H1 (cell line): ENCODE results near the gene UBC. TPM values are rescaled to one million over a fixed set of nuclear protein-coding genes. Genes with fewer than 3 reads are reported as not detected.

Experiments used
- CTCF ChIA-PET: fragments of 300-600 bp; sonication (Branson Sonifier 250); formaldehyde crosslinking; loops from one replicate; lab custom pipeline; 2021; ENCODE audit not compliant: partially characterized antibody; lab: Charles Lee
- POLR2A ChIA-PET: fragments of 300-600 bp; sonication (Branson Sonifier 250); formaldehyde crosslinking; loops from one replicate; lab custom pipeline; 2021; ENCODE audit warnings: inconsistent platforms; ENCODE audit not compliant: partially characterized antibody; lab: Charles Lee
- DNase-seq, 2 experiments: peaks; one replicate each; pipeline versions ENCODE4 v3.0.0 to v3.0.0-alpha.2; 2010 to 2022; ENCODE audit warnings: low spot score in 2 of 2, low read depth in 1 of 2, mixed read lengths in 1 of 2
- FAIRE-seq: peaks from 2 replicates; lab custom pipeline; 2011; peaks lifted over from hg19 to GRCh38; lab: Jason Lieb, UNC
- H2AFZ ChIP-seq: 2 replicates; pipeline ENCODE4 v1.8.1; 2012; ENCODE audit warnings: low read length, inconsistent platforms
- H2AK5ac ChIP-seq: 2 replicates; pipeline ENCODE4 v1.6.1; 2013; ENCODE audit warnings: low read depth, low read length
- H2BK120ac ChIP-seq: replicated peaks from 2 replicates; pipeline ENCODE3; 2013; ENCODE audit warnings: low read depth, low read length, inconsistent platforms
- H2BK12ac ChIP-seq: 2 replicates; pipeline ENCODE4 v1.6.1; 2013; ENCODE audit warnings: low read depth, low read length
- H2BK15ac ChIP-seq: 2 replicates; pipeline ENCODE4 v1.6.1; 2013; ENCODE audit warnings: low read length
- H2BK20ac ChIP-seq: 2 replicates; pipeline ENCODE4 v1.6.1; 2013; ENCODE audit warnings: low read length
- H2BK5ac ChIP-seq: 2 replicates; pipeline ENCODE4 v1.6.1; 2013; ENCODE audit warnings: low read depth, low read length
- H3K14ac ChIP-seq: 2 replicates; pipeline ENCODE4 v1.6.1; 2013; ENCODE audit warnings: inconsistent platforms; ENCODE audit not compliant: insufficient read length
- H3K18ac ChIP-seq: 2 replicates; pipeline ENCODE4 v1.6.1; 2013; ENCODE audit warnings: low read length; ENCODE audit errors: extremely low read depth
- H3K23ac ChIP-seq: 2 replicates; pipeline ENCODE4 v1.6.1; 2013; ENCODE audit warnings: inconsistent platforms; ENCODE audit not compliant: insufficient read length
- H3K23me2 ChIP-seq: 2 replicates; pipeline ENCODE4 v1.6.1; 2013; ENCODE audit warnings: low read depth, low read length
- H3K27ac ChIP-seq: 2 replicates; pipeline ENCODE4 v1.6.1; 2011; ENCODE audit warnings: low read depth, low read length, inconsistent platforms
- H3K27me3 ChIP-seq, 4 experiments: replicated peaks in 1 of 4; 1 replicate in 1 of 4; 2 replicates in 3 of 4; pipeline versions ENCODE4 v1.6.1 to v1.8.1; 2011 to 2013; ENCODE audit warnings: low read length in 3 of 4, mild to moderate bottlenecking in 3 of 4, inconsistent platforms in 2 of 4, mixed read lengths in 2 of 4, moderate library complexity in 1 of 4; ENCODE audit not compliant: control insufficient read depth in 3 of 4, insufficient read depth in 3 of 4; ENCODE audit errors: extremely low read depth in 1 of 4
- H3K36me3 ChIP-seq, 4 experiments: 2 replicates each; pipeline versions ENCODE4 v1.6.1 to v1.8.1; 2011 to 2013; ENCODE audit warnings: mild to moderate bottlenecking in 4 of 4, low read length in 3 of 4, moderate library complexity in 2 of 4, control low read depth in 1 of 4, inconsistent platforms in 1 of 4; ENCODE audit not compliant: insufficient read depth in 4 of 4, control insufficient read depth in 2 of 4
- H3K4ac ChIP-seq: replicated peaks from 2 replicates; pipeline ENCODE3; 2013; ENCODE audit warnings: low read length, low read depth, mixed read lengths, inconsistent platforms; ENCODE audit not compliant: insufficient read length
- H3K4me1 ChIP-seq, 4 experiments: replicated peaks in 1 of 4; 1 replicate in 1 of 4; 2 replicates in 3 of 4; pipeline versions ENCODE4 v1.6.1 to v1.8.1; 2011 to 2013; ENCODE audit warnings: low read length in 3 of 4, inconsistent platforms in 2 of 4, mixed read lengths in 1 of 4; ENCODE audit not compliant: insufficient read depth in 4 of 4, control insufficient read depth in 3 of 4
- H3K4me2 ChIP-seq, 2 experiments: 2 replicates each; pipeline versions ENCODE4 v1.6.1 to v1.8.1; 2011 to 2013; ENCODE audit warnings: low read depth in 2 of 2, low read length in 2 of 2, control low read depth in 1 of 2, inconsistent platforms in 1 of 2, mild to moderate bottlenecking in 1 of 2; ENCODE audit not compliant: insufficient read depth in 1 of 2
- H3K4me3 ChIP-seq, 4 experiments: fragments of 200-600, 300-600 bp in 1 of 4; sonication (generic), shearing (Covaris generic), sonication (Bioruptor Twin) in 1 of 4; 2 replicates each; pipeline versions ENCODE4 v1.5.1 to v1.8.1; 2011 to 2016; ENCODE audit warnings: low read length in 4 of 4, low read depth in 3 of 4, control low read depth in 2 of 4, inconsistent platforms in 2 of 4, mild to moderate bottlenecking in 2 of 4, mixed read lengths in 1 of 4, moderate library complexity in 1 of 4; ENCODE audit not compliant: insufficient read depth in 2 of 4; ENCODE audit errors: extremely low read depth in 1 of 4
- H3K56ac ChIP-seq: replicated peaks from 2 replicates; pipeline ENCODE3; 2013; ENCODE audit warnings: low read depth, mild to moderate bottlenecking, mixed read lengths, low read length, inconsistent platforms; ENCODE audit not compliant: insufficient read length
- H3K79me1 ChIP-seq: 2 replicates; pipeline ENCODE4 v1.6.1; 2013; ENCODE audit warnings: low read depth, low read length, control low read depth
- H3K79me2 ChIP-seq, 2 experiments: 2 replicates each; pipeline versions ENCODE4 v1.6.1 to v1.8.1; 2012 to 2013; ENCODE audit warnings: low read length in 2 of 2, mild to moderate bottlenecking in 2 of 2, inconsistent platforms in 1 of 2; ENCODE audit not compliant: insufficient read depth in 2 of 2, control insufficient read depth in 1 of 2
- H3K9ac ChIP-seq, 4 experiments: replicated peaks in 1 of 4; 1 replicate in 1 of 4; 2 replicates in 3 of 4; pipeline versions ENCODE4 v1.6.1 to v1.8.1; 2011 to 2013; ENCODE audit warnings: low read depth in 3 of 4, low read length in 3 of 4, control low read depth in 2 of 4, mild to moderate bottlenecking in 2 of 4, moderate library complexity in 2 of 4, inconsistent platforms in 1 of 4; ENCODE audit errors: extremely low read depth in 1 of 4
- H3K9me3 ChIP-seq, 2 experiments: 2 replicates each; pipeline versions ENCODE4 v1.6.1 to v1.8.1; 2012 to 2013; ENCODE audit warnings: mild to moderate bottlenecking in 2 of 2, moderate library complexity in 2 of 2, control low read depth in 1 of 2, inconsistent platforms in 1 of 2, low read depth in 1 of 2, low read length in 1 of 2, mixed read lengths in 1 of 2; ENCODE audit not compliant: insufficient read depth in 2 of 2
- H4K20me1 ChIP-seq, 2 experiments: replicated peaks in 1 of 2; 2 replicates each; pipeline versions ENCODE3 to v1.8.1; 2011 to 2013; ENCODE audit warnings: inconsistent platforms in 2 of 2, low read length in 2 of 2, mild to moderate bottlenecking in 1 of 2; ENCODE audit not compliant: insufficient read depth in 2 of 2, control insufficient read depth in 1 of 2
- H4K5ac ChIP-seq: 2 replicates; pipeline ENCODE4 v1.6.1; 2013; ENCODE audit warnings: low read length, low read depth, mixed read lengths, inconsistent platforms; ENCODE audit not compliant: insufficient read length
- H4K8ac ChIP-seq: 2 replicates; pipeline ENCODE4 v1.8.0; 2013; ENCODE audit warnings: mild to moderate bottlenecking, moderate library complexity, low read length, inconsistent platforms; ENCODE audit not compliant: insufficient read depth; ENCODE audit errors: extremely low read depth
- H4K91ac ChIP-seq: replicated peaks from 2 replicates; pipeline ENCODE3; 2013; ENCODE audit warnings: low read length, mixed read lengths, inconsistent platforms; ENCODE audit not compliant: insufficient read length
- WGBS, 2 experiments: shearing (Covaris generic) in 1 of 2; methylation state at CpG; one replicate each; pipeline versions ENCODE4 v1.1.6 to v1.1.7; 2013 to 2015; ENCODE audit warnings: low lambda C conversion rate in 2 of 2, mixed read lengths in 2 of 2, inconsistent platforms in 1 of 2, low coverage in 1 of 2, missing lambda C conversion rate in 1 of 2; ENCODE audit not compliant: insufficient replicate concordance in 2 of 2, insufficient coverage in 1 of 2, insufficient read length in 1 of 2; ENCODE audit errors: extremely low coverage in 1 of 2, missing lambda C conversion rate in 1 of 2; 5-methylcytosine and 5-hydroxymethylcytosine counted together
- polyA plus RNA-seq, 7 experiments: library from polyadenylated mRNA; depleted of rRNA in 3 of 7; stranded (reverse) in 5 of 7; unstranded in 2 of 7; fragments of >200 nt in 5 of 7; fragments of 200-250 nt in 2 of 7; gene quantifications; 1 replicate in 5 of 7; 2 replicates in 1 of 7; 4 replicates in 1 of 7; pipeline versions ENCODE4 v1.2.1 to v1.2.3, GENCODE V29; 2011 to 2013; ENCODE audit warnings: missing spikeins in 2 of 7, mixed read lengths in 2 of 7
- total RNA-seq: library from RNA; stranded (reverse); fragmentation: NEBNext Ultra II Directional; extraction: Animal tissue kit (Norgen Biotek cat#: 25700); gene quantifications from 2 replicates; pipeline ENCODE4 v1.2.1, GENCODE V29; 2021

UBC gene
- total and polyA plus RNA-seq, 2 of the 8 experiments (the other 6 are each of a cell fraction or from before 2014, with no cell fraction given) = 559 to 749 TPM

DNA sequence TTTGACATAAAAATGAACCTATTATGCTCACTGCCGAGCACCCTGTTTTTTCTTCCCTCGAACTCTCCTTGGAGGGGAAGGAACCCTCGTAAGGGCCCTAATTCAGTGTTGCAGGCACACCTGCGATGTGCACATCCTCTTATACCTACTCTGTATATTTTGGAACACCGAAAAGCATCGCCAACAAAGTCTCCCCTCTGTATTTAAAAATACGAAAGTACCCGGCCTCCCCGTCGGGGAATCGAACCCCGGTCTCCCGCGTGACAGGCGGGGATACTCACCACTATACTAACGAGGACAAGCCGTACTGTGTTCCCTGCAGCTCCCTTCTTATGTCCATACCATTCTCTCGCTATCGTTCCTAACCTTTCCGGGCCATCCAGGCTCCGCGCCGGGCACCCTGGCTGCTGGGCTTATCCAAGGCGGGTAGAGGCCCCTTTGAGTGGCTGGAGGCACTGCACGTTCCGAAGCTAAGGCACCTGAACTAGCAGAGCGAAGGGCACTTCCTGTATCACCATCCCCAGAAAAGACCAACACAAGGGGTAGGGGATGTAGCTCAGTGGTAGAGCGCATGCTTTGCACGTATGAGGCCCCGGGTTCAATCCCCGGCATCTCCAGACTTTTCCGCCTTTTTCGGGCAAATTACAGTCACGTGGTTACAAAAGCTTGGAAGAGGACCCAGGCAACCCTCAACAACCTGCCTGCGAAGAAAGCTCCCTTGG lies 25.1 kb upstream of the UBC start:
- peak overlapping the region; percentile 83 for H2BK12ac ChIP-seq
- ChIA-PET POLR2A (interaction anchor here (0.7 to 12.1 kb wide), 12 partner anchors 8 to 56 kb away, joined by 3 to 250 read pairs (median 6); partner anchors contain the start of genes BRI3BP and UBC), CTCF (interaction anchor here (0.6 to 13.3 kb wide), 17 partner anchors 9 to 206 kb away, joined by 3 to 141 read pairs (median 4); partner anchors contain the start of genes AACS and UBC)
- no peak overlapping the region for H3K56ac ChIP-seq
- H2BK15ac ChIP-seq = no peak overlapping the region
- peak overlapping the region; percentile 95 for H2BK5ac ChIP-seq
- peak; percentile 90 to 95 for DNase-seq
- 0 out of 2 replicates have a peak overlapping the region, but pooled peaks have one; percentile 16 for H2BK20ac ChIP-seq
- peak overlapping the region; percentile 85; the same call in 1 of the 2 replicates for H4K8ac ChIP-seq
- H3K27ac ChIP-seq = peak overlapping the region; percentile 98
- peak overlapping the region; percentile 74 to 94 for H3K4me2 ChIP-seq
- no peaks in the 10 kb centered on the region for H3K27me3 ChIP-seq
- H3K14ac ChIP-seq = no peak overlapping the region
- peak overlapping the region; percentile 64 for H4K5ac ChIP-seq
- 1% methylated on average over 35 of the region's 35 CpGs; no CpG with 5 or more reads in 1 of the 2 experiments for WGBS, 2 experiments
- H3K4ac ChIP-seq = peak overlapping the region; percentile 47
- H3K79me2 ChIP-seq = no peaks in the 10 kb centered on the region
- H3K23me2 ChIP-seq = peaks cover 4% of the 10 kb centered on the region; the same call in 1 of the 2 replicates
- H4K91ac ChIP-seq = peak overlapping the region; percentile 77
- H3K23ac ChIP-seq = no peak overlapping the region
- H3K36me3 ChIP-seq = peaks cover 0 to 3% (median 0%) of the 10 kb centered on the region in 4 experiments; a peak in 2 of 8 replicates
- H3K4me3 ChIP-seq = peak overlapping the region; percentile 64 to 83 (median 72)
- H2AFZ ChIP-seq = no peak overlapping the region
- H4K20me1 ChIP-seq = no peaks in the 10 kb centered on the region
- H3K4me1 ChIP-seq = peaks cover 0 to 4% (median 2%) of the 10 kb centered on the region in 4 experiments; a peak in 2 of 7 replicates
- peak overlapping the region; percentile 39 to 93 (median 81) for H3K9ac ChIP-seq
- no peak overlapping the region for H2AK5ac ChIP-seq
- no peaks in the 10 kb centered on the region for H3K9me3 ChIP-seq
- no peak overlapping the region for H2BK120ac ChIP-seq
- FAIRE-seq = no peak
- H3K18ac ChIP-seq = peak overlapping the region; percentile 97
- H3K79me1 ChIP-seq = no peaks in the 10 kb centered on the region
